Measurements from ENCODE around the gene CSF1R. TPM values are rescaled to one million over a fixed set of nuclear protein-coding genes. Genes with fewer than 3 reads are reported as not detected.

The CSF1R gene
- total and polyA plus RNA-seq, 2 of the 8 experiments (the other 6 are each of a cell fraction or from before 2014, with no cell fraction given), result 0.12 TPM; not detected in 1

DNA sequence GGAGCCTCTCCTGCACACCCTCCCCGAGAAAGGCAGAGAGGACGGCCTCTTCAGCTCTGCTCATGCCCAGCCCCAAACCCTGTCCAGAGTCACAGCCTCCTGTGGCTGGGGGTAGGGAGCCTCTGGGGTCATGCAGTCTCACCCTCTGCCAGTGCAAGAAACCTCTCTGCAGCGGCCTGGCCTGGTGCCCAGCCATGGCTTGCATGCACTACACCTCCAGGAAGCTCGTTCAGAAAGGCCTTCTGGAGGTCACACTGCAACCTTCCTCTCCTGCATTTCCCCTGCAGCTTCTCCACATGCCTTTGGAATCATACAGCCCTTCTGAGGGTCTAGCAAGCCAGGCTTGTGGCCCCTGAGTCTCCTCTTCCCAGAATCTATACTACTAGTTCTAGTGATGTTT lies 17.9 kb downstream of the CSF1R start (continued):
- TF ChIP-seq, protein P1, sequence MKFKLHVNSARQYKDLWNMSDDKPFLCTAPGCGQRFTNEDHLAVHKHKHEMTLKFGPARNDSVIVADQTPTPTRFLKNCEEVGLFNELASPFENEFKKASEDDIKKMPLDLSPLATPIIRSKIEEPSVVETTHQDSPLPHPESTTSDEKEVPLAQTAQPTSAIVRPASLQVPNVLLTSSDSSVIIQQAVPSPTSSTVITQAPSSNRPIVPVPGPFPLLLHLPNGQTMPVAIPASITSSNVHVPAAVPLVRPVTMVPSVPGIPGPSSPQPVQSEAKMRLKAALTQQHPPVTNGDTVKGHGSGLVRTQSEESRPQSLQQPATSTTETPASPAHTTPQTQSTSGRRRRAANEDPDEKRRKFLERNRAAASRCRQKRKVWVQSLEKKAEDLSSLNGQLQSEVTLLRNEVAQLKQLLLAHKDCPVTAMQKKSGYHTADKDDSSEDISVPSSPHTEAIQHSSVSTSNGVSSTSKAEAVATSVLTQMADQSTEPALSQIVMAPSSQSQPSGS (IDR thresholded peaks at IDR 0.05; ENCODE audit: low read length), result no peak
- TF ChIP-seq SIN3A (conservative IDR thresholded peaks at IDR 0.05 in 1 of 2, IDR thresholded peaks at IDR 0.05 in 1 of 2; ENCODE audit: low read depth in 1 of 2, low read length in 2 of 2), result no peak
- TF ChIP-seq SP2 (IDR thresholded peaks at IDR 0.05; ENCODE audit: low read length), result no peak
- TF ChIP-seq BRCA1 (IDR thresholded peaks at IDR 0.05; ENCODE audit: low read depth, low read length), result no peak
- no peak for TF ChIP-seq TCF12 (IDR thresholded peaks at IDR 0.05; ENCODE audit: low read depth, low read length)
- TF ChIP-seq POU5F1 (IDR thresholded peaks at IDR 0.05; ENCODE audit: low read depth, low read length), result no peak
